CD4-positive, alpha-beta T cell treated with Interleukin-15 for 1 hour (primary cell): ENCODE measurements around the gene ETV4.
"Not testable (repeated sequence)": the region's sequence is repeated elsewhere in the genome, so short reads cannot be mapped to it uniquely, and the experiment has no call there.

Experiments
- DNase-seq: peaks from one replicate; pipeline ENCODE4 v3.0.0-alpha.2; 2020

Gene ETV4

DNA sequence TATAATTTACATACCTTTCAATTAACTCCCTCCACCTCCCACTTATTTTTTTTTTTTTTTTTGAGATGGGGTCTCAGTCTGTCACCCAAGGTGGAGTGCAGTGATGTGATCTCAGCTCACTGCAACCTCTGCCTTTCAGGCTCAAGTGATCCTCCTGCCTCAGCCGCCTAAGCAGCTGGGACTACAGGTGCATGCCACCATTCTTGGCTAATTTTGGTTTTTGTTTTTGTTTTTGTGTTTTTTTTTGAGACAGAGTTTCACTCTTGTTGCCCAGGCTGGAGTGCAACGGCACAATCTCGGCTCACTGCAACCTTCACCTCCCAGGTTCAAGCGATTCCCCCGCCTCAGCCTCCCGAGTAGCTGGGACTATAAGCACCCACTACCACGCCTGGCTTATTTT lies 36.7 kb downstream of the ETV4 start:
- DNase-seq, result not testable (repeated sequence)

DNA sequence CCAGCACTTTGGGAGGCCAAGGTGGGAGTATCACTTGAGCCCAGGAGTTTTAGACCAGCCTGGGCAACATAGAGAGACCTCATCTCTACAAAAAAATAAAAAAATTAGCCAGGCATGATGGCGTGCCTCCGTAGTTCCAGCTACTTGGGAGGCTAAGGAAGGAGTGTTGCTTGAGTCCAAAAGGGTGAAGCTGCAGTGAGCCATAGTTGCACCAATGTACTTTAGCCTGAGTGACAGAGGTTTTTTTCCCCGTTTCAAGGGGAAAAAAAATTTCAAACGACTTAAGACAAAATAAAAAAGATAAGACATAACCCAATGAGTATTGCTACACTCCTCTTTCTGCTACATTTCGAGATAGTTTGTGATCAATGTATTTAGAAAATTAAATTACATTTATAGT lies 55.5 kb downstream of the ETV4 start:
- DNase-seq, result no peak

DNA sequence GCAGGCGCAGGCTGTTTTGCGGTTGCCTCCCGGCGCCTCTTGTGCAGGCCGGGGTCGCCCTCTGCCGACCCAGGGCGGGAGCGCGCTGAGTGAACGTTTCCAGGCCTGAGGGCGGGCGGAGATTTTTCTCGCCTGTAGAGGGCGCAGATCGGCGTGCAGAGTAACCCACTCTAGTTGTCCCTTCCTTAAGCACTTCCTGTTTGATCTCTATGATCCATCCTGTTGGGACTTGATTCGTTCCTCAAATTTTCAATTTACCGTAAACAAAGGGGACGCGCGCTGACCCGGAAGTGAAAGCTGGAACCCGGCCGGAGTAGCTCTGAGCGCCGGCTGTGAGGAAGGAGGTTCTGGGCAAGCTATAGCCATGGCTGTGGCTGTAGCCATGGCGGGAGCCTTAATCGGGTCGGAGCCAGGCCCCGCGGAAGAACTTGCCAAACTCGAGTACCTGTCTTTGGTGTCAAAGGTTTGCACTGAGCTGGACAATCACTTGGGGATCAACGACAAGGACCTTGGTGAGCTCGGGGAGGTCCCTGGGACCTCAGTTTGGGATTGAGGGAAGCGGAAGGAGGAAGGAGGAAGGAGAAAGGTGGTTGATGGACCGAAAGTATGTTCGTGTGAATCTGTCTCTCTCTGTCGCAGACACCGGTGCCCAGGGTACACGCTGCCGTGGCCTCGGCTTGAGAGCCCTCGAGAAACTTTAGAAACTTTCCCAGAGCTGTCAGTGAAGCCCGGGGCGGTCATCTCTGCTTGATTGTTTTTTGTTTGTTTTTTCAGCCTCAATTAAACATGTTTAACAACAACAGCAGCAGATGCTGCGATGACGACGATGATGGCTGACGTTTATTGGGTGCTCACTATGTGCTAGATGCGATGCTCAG lies 62.2 kb downstream of the ETV4 start, which contains the start of gene DHX8:
Gene DHX8, plus strand, starts transcription at position 302 of the 878 bp plus-strand sequence. Its CDS starts 63 bp downstream, at position 365.
- DNase-seq, result peak; percentile 97

DNA sequence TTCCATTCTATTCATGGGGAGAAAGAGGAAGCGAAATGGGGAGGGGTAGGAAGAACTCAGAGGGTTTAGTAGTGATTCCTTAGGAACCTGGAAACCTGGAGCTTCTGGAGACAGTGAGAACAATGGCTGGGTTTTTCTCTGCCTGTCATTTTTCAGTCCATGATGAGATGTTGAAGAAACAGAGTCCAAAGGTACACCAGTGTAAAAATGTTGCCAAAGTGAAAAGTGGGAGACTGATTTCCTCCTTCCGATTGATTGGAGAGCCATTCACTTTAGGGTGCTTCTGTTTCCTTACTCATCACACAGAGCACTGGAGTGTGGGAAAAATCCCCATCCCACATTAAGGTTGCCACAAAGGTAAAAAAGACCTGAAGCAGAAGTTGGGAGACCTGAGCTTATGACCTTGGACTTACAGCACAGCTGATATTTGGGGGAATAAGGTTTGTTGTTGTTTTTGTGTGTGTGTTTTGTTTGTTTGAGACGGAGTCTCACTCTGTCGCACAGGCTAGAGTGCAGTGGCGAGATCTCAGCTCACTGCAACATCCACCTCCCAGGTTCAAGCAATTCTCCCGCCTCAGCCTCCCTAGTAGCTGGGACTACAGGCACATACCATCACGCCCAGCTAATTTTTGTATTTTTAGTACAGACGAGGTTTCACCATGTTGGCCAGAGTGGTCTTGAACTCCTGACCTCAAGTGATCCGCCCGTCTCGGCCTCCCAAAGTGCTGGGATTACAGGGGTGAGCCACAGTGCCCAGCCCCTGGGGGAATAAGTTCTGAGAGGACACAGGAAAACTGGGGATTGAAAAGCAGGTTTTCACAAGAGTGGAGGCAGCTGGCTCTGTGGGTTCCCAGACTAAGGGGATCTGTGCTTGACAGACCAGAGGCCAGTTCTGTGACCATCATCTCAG lies 63.8 kb downstream of the ETV4 start:
- no peak for DNase-seq

DNA sequence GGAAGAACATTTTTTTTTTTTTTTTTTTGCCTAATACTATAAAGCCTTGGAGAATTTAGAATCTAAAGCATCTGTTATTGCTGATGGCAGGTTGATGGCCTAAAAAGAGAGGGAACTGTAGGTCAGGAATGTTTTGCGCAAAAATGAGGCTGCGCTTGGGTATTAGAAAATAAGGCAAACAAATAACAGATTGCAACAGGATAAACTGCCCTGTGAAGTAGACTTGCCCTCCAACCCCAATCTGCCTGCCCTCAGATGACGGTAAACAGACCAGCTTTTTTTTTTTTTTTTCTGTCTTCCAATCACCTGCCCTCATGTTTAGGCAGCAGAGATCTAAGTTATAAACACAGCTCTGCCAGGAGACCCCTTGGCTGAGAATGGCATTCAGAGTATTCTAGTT lies 66.2 kb downstream of the ETV4 start:
- DNase-seq, result no peak
